ENCODE results near the gene EFCAB6. TPM values are rescaled to one million over a fixed set of nuclear protein-coding genes. Genes with fewer than 3 reads are reported as not detected.

The EFCAB6 gene
- total RNA-seq, 1 experiment from 2014 or later, result 2.9 TPM

DNA sequence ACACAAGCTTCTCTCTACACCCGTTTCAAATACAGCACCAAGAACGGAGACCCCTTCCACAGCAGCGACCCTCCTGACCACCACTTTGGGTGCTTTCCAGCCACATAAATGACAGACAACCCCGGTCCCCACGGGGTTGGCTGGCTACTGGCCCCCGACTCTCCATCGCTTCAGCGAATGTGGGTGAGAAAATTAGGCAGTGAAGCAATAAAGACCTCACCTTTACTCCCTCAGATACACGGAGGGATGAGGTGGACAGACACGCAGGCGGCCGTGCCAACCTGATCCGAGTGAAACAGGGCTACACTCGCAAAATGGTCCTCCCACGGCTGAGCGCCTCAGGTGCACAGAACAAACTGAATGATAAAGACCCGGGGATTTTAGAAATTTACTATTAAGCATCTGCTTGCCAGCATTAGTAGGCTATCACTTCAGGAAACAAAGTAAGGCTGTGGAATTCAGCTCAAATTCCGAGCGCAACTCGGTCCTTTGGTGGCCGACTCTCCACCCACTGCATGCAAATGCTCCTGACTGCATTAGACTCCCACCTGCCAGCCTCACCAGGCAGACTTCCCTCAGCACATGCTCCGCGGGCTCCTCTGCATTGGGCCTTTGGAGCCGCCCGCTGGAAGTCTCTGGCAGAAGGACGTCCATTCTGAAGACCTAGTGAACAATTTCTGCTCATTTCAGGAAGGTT is 12.8 kb upstream of the EFCAB6 start:
- no peaks in the 10 kb centered on the region for H3K27me3 ChIP-seq

DNA sequence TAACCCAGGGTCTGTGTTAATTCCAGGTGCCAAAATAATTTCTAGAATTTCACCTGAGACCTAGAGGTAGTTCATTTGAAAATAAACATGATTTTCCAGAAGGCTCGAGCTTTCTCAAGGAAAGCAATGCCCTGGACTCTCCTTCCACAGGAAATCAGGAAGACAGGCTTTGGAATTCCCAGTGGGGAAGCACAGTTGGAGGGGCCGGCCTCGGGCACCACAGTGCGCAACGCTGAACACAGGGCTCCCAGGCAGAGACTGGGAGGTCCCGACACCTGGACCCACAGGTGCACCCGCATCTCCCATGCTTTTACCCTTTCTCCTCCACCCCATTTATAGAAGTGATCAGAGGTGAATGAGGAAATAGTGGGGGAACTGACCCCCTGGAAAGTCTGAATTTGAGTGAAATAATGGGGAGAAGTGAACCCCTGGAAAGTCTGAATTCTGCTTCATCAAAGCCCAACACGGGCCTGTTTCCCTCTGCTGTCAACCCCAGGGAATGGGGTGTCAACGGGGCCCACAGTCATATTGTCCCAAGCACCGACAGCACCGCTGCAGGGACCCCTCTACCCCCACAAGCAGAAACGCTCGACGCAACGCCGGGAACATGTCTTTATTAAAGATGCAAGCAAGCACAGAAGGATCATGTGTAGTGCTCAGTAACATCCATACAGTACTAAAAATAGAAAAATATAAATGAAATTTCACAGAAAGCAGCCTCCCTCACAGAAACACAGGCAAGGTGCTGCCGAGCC is 12.0 kb upstream of the EFCAB6 start:
- H3K9me3 ChIP-seq, result no peaks in the 10 kb centered on the region
- no peak overlapping the region for H3K4me3 ChIP-seq
- H3K36me3 ChIP-seq, result no peaks in the 10 kb centered on the region
- no peak for DNase-seq
- H3K27me3 ChIP-seq, result no peaks in the 10 kb centered on the region

More for the DNA sequence above, 12.8 kb upstream of the EFCAB6 start:
- no peaks in the 10 kb centered on the region for H3K9me3 ChIP-seq
- no peak overlapping the region for H3K4me3 ChIP-seq
- H3K36me3 ChIP-seq, result no peaks in the 10 kb centered on the region
- DNase-seq, result no peak

DNA sequence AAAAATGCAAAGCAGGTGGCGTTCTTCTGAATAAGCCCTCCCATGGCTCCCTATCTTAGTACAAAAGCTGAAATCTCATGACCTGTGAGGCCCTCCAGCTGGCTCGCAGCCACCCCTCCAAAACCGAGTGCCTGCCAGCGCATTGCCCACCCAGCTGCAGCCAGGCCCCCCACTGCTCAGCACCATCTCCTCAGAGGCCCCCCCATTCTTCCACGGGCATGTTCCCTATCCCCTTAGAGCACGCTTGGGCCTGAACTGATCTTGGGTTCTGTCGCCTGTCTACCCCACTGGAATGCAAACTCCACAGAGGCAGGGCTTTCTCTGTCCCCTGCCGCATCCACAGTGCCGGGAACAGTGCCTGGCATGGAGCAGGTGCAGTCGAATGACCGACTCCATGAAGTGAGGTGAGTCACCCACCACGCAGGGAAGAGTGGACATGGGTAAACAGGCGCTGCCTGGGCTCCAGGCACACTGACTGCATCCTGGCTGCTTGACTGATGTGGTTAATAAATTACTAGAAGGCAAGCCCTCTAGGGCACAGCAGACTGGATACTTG is 11.3 kb upstream of the EFCAB6 start:
- H3K4me3 ChIP-seq, result no peak overlapping the region
- no peaks in the 10 kb centered on the region for H3K27me3 ChIP-seq
- DNase-seq, result no peak
- no peaks in the 10 kb centered on the region for H3K9me3 ChIP-seq
- no peaks in the 10 kb centered on the region for H3K36me3 ChIP-seq

DNA sequence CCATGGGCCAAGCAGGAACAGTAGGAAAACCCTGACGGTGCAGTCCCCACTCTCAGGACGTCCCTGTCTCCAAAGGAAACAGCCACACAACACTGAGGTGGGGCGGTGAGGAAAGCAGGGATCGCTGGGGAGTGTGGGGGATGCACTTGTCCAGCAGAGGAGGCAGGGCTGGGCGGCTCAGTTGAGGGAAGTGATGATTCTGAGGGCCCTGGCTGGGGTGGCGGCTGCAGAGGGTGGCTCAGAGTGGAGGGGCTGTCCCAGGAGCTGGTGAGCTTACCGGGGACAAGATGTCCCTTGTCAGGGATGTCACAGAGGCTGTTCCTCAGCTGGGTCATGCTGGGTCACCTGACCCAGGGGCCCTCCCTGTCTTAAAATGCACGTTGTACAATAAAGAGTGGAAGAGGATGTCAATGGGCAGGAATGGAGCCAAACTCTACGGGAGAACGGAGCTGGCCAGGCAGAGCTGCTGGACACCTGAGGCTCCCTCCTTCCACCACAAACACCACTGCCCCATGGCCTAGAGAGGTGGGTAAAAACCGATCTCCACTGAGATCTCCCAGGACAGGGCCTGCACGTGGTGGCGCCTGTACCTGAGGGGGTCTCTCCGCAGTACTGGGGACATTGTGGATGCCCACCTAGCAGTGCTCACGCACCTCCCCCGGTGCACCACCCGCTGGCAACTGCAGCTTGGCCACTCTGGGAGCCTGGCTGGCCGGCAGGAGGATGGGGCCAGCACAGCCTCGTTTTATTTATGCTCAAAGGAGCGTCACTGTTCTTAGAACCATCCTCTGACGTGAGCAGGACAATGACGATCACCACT is 9.7 kb upstream of the EFCAB6 start:
- DNase-seq, result no peak
- no peak overlapping the region for H3K4me3 ChIP-seq

GRCh38 chr22:43820651-43821305 is 8.7 kb upstream of the EFCAB6 start:
- DNase-seq, result no peak
- no peaks in the 10 kb centered on the region for H3K36me3 ChIP-seq
- no peak overlapping the region for H3K4me3 ChIP-seq
- no peaks in the 10 kb centered on the region for H3K27me3 ChIP-seq
- no peaks in the 10 kb centered on the region for H3K9me3 ChIP-seq

More for the DNA sequence above, 9.7 kb upstream of the EFCAB6 start:
- no peaks in the 10 kb centered on the region for H3K27me3 ChIP-seq
- H3K36me3 ChIP-seq, result no peaks in the 10 kb centered on the region
- H3K9me3 ChIP-seq, result no peaks in the 10 kb centered on the region

DNA sequence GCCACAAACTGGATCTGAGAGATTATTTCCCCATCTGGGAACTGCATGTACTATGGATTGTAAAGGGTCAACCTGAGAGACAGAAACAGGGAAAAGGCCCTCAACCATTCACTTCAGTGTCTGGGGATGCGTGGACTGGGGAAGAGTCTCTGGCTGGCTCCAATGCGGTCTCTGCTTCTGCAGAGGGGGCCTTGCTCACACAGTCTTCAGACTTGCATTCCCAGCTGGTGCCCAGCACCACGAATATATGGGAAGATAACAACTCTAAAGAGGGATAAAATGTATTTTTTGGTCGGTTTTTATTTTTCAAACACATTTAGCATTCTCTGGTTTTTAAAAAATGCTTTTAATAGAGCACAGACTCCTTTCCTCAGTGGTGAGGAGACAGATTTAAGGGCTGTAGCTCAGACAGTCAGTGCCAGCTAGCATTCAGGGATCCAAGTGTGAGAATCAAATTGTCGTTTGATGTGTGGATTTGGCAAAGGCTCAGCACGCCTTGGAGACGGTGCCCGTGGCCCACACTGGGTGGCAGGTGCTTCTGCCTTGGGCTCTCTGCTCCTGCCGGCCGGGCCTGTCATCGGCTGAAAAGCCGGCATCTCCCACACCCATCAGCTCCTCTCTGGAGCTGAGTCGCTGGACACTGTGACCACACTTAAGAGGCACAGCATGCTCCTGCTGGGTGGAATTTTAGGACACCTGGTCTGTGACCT is 8.0 kb upstream of the EFCAB6 start:
- Histone ChIP-seq H3K4me3 (no peak overlapping the region), H3K36me3 (no peaks in the 10 kb centered on the region), H3K27me3 (no peaks in the 10 kb centered on the region), H3K9me3 (no peaks in the 10 kb centered on the region)
- no peak for DNase-seq

- no peak for DNase-seq
- H3K4me3 ChIP-seq, result no peak overlapping the region
- no peaks in the 10 kb centered on the region for H3K9me3 ChIP-seq
- H3K27me3 ChIP-seq, result no peaks in the 10 kb centered on the region
- no peaks in the 10 kb centered on the region for H3K36me3 ChIP-seq
These were observed 7.4 kb upstream of the EFCAB6 start for GRCh38 chr22:43819421-43819921.

DNA sequence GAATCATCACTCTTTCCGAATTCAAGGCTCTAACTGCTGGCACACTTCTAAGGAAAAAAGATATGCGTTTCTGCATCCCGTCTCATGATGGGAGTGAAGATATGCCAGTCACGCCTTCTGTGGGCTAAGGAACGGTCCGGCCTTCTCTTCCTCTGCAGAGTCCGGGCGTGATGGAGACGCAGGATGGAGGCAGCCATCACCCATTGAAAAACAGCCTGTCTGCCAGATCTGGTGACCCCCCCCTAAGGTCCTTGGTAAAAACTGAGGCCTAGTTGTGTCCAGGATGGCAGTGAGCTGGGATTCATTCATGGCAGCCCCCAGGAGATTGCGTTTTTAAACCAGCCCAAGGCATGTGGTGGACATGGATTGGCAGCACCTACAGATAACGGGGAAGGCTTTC is 6.9 kb upstream of the EFCAB6 start:
- H3K4me3 ChIP-seq, result no peak overlapping the region
- no peaks in the 10 kb centered on the region for H3K27me3 ChIP-seq
- no peaks in the 10 kb centered on the region for H3K36me3 ChIP-seq
- no peak for DNase-seq
- no peaks in the 10 kb centered on the region for H3K9me3 ChIP-seq

DNA sequence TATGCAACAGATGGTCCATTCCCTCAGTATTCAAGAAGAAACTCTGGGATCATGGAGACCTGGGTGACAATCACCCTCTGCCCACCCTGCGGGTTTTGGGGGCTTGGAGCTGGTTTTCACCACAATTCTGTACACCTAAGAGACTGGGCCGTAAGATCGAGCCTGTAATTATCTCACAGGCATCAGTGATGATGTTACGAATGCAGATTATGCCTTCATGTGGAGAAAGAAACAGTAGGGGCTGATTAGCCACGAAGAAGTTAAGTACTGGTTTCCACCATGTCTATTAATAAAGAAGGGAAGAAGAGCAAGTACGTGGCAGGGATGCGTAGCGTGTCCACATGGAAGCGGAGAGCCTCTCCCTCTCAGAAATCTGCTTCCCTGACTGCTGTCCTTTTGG is 5.3 kb upstream of the EFCAB6 start:
- H3K4me3 ChIP-seq, result no peak overlapping the region
- H3K36me3 ChIP-seq, result no peaks in the 10 kb centered on the region
- H3K27me3 ChIP-seq, result no peaks in the 10 kb centered on the region
- H3K9me3 ChIP-seq, result no peaks in the 10 kb centered on the region
- DNase-seq, result no peak

GRCh38 chr22:43814264-43814663 is 2.2 kb upstream of the EFCAB6 start:
- Histone ChIP-seq H3K9me3 (no peaks in the 10 kb centered on the region), H3K4me3 (no peak overlapping the region), H3K27me3 (no peaks in the 10 kb centered on the region), H3K36me3 (no peaks in the 10 kb centered on the region)
- DNase-seq, result no peak

DNA sequence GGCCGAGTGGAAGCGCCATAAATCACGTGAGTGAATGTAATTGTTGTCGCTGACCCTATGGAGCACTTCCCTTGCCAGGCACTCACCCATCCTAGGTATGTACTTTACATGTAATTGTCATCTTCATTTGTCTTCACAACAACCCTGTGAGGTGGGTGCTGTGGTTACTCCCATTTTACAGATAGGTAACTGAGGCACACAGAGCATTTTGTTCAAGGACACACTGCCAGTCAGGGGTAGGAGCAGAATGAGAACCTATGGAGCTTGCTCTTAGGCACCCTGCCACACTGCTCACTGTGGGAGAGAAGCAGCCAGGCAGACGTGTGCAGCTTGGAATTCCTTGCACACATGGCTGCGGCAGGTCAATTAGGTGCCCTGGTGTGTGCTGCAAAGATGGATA is 785 bp upstream of the EFCAB6 start:
- no peaks in the 10 kb centered on the region for H3K36me3 ChIP-seq
- H3K9me3 ChIP-seq, result no peaks in the 10 kb centered on the region
- no peaks in the 10 kb centered on the region for H3K27me3 ChIP-seq
- peak overlapping the region; percentile 83 for H3K4me3 ChIP-seq
- no peak for DNase-seq

DNA sequence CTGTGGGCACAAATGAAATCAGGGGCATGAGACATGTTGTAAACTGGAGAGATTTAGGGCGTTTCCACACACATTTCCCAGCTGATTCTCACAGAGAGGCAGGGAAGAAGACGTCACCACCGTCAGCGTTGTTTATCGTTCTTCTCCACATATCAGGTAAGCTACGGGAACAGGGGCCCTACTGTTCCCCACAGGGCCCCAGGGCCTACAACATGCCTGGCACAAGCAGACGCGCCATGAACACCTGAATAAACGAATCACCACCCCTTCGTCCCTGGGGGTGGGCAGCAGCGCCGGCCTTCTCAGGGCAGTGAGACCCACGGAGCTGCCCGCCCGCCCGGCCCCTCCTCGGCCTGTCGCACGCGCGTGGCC is 342 bp downstream of the EFCAB6 start:
- Histone ChIP-seq H3K9me3 (no peaks in the 10 kb centered on the region), H3K36me3 (no peaks in the 10 kb centered on the region), H3K4me3 (peak overlapping the region; percentile 83), H3K27me3 (no peaks in the 10 kb centered on the region)
- no peak for DNase-seq

DNA sequence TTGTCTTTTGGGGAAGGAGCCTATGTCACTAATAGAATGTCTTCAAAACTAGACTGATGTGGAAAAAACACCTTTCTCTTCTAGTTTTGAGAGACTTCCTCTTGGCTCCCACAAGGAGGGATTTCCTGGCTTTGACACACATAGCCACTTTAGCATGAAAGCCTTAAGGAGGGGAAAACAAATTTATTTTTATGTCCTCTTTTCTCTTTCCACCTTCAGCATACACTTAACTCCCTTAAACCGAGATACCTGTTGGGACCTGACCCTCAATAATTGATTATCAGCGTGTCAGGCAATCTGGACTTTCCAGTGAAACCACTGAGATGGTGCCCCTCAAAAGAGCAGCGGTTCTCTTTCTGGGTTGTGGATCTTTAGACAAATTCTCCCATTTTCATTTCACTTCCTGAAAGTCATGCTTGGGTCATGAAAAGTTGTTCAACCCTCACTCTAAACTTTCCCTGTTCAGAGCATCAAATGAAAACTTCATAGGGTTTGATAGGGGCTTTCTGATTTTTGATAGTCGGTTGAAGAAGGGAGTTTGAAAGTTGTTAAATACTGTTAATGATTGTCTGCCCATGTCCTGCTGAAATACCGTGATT is 9.1 kb downstream of the EFCAB6 start:
- H3K9me3 ChIP-seq, result peaks cover 15% of the 10 kb centered on the region
- DNase-seq, result no peak
- no peaks in the 10 kb centered on the region for H3K36me3 ChIP-seq
- no peaks in the 10 kb centered on the region for H3K27me3 ChIP-seq
- no peak overlapping the region for H3K4me3 ChIP-seq

DNA sequence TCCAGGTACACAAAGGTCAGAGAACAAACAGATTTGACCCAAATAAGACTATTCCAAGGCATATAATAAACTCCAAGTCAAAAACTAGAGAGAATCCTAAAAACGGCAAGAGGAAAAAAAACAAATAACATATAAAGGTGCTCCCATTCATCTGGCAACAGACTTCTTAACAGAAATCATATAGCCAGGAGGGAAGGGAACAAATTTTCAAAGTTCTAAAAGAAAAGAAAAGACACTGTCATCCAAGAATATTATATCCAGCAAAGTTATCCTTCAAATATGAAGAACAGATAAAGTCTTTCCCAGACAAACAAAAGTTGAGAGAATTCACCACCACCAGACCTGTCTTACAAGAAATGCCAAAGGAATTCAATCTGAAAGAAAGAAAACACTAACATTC is 11.1 kb downstream of the EFCAB6 start:
- DNase-seq, result no peak
- Histone ChIP-seq H3K27me3 (no peaks in the 10 kb centered on the region), H3K36me3 (no peaks in the 10 kb centered on the region), H3K4me3 (no peak overlapping the region), H3K9me3 (peaks cover 15% of the 10 kb centered on the region)

DNA sequence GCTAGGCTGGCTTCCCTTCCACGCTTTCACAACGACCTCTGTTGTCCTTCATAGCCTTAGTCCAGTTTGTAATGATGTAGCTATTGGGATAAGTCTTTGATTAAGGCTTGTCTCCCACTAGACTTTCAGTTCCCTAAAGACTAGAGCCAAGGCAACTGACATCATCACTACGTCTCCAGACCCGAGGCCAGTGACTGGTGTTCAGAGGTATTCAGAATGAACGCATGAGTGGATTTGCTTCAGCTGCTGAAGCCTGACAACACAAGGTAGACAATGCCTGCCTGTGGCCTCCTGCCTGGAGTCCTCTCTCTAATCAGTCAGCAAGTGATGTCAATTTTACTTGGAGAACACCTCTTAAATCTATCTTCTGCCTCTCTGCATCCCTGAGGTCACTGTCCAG is 13.6 kb downstream of the EFCAB6 start:
- peaks cover 15% of the 10 kb centered on the region for H3K9me3 ChIP-seq
- DNase-seq, result no peak
- no peaks in the 10 kb centered on the region for H3K27me3 ChIP-seq
- H3K36me3 ChIP-seq, result no peaks in the 10 kb centered on the region
- no peak overlapping the region for H3K4me3 ChIP-seq

DNA sequence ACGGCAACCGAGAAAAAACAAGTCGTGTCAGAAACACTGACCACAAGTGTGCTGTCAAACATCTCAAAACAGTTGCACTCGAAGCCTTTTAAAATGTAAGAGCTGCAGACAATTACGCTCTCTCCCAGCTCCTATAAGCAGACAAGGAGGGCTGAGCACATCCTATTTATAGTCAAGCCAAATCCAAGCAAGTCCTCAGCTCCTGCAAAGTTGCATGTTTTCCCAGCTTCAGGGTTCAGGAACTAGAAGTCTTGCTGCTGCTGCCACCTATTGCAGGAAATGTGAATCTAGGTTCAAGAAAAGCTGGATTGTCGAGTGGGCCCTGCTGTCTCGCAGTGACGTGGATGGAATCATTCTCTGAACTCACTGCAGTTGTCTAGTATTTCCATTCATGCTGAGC is 15.5 kb downstream of the EFCAB6 start:
- H3K9me3 ChIP-seq, result peaks cover 14% of the 10 kb centered on the region
- H3K4me3 ChIP-seq, result no peak overlapping the region
- no peaks in the 10 kb centered on the region for H3K36me3 ChIP-seq
- H3K27me3 ChIP-seq, result no peaks in the 10 kb centered on the region
- no peak for DNase-seq
